Right atrium auricular region (tissue), 2 donors: Measurements from ENCODE around the gene MINK1. TPM values are rescaled to one million over a fixed set of nuclear protein-coding genes. Genes with fewer than 3 reads are reported as not detected.

ENCODE experiments used
- DNase-seq: peaks from one replicate; pipeline ENCODE4 v3.0.0-alpha.2; 2019; ENCODE audit warnings: low spot score
- H3K27ac ChIP-seq, 2 donors: fragments of 200-600 bp; sonication (generic); 1 replicate in 1 of 2; 2 replicates in 1 of 2; pipeline ENCODE4 v1.5.1; 2016 to 2019
- H3K27me3 ChIP-seq, 2 donors: fragments of 200-600 bp; sonication (generic); one replicate each; pipeline versions ENCODE4 v1.5.1 to v1.6.0; 2017 to 2019
- H3K36me3 ChIP-seq: fragments of 200-600 bp; sonication (generic); one replicate; pipeline ENCODE4 v1.5.1; 2016
- H3K4me1 ChIP-seq, 2 donors: fragments of 200-600 bp; sonication (generic); one replicate each; pipeline versions ENCODE4 v1.5.1 to v1.6.0; 2017 to 2019
- H3K4me3 ChIP-seq, 2 donors: fragments of 200-600 bp; sonication (generic); 1 replicate in 1 of 2; 2 replicates in 1 of 2; pipeline ENCODE4 v1.5.1; 2017 to 2019; ENCODE audit warnings: mild to moderate bottlenecking in 1 of 2, moderate library complexity in 1 of 2
- H3K9me3 ChIP-seq, 2 donors: fragments of 200-600 bp; sonication (generic); one replicate each; pipeline ENCODE4 v1.5.1; 2019
- total RNA-seq, 2 donors: library from RNA; depleted of rRNA; stranded (reverse); fragments of >200 nt; gene quantifications; one replicate each; pipeline ENCODE4 v1.1.0, GENCODE V29; 2016
- TF ChIP-seq, protein P1 (sequence below), 2 donors: fragments of 200-600 bp; sonication (generic); IDR thresholded peaks; one replicate each; pipeline ENCODE4 v1.5.1; 2019; ENCODE audit warnings: antibody characterized with exemption in 2 of 2

The MINK1 gene
- total RNA-seq, 2 donors from 2014 or later: 20.9 to 22.2 TPM

GRCh38 chr17:4939796-4940554, 106.8 kb downstream of the MINK1 start, which contains the start of the genes RNF167 and SLC25A11:
Gene RNF167, plus strand, starts transcription at chr17:4940268. Its CDS starts 642 bp downstream, at chr17:4940910.
Gene SLC25A11, minus strand, starts transcription at chr17:4940046. Its CDS starts 136 bp downstream, at chr17:4939910.
- peak within 1 kb of the TSS; percentile 91 for H3K4me3 ChIP-seq
- no peaks in the 10 kb centered on the region for H3K9me3 ChIP-seq
- no peaks in the 10 kb centered on the region for H3K27me3 ChIP-seq
- H3K4me1 ChIP-seq: peaks cover 3 to 54% of the 10 kb centered on the region in 2 donors
- DNase-seq: peak; percentile 98
- TF ChIP-seq, protein P1, sequence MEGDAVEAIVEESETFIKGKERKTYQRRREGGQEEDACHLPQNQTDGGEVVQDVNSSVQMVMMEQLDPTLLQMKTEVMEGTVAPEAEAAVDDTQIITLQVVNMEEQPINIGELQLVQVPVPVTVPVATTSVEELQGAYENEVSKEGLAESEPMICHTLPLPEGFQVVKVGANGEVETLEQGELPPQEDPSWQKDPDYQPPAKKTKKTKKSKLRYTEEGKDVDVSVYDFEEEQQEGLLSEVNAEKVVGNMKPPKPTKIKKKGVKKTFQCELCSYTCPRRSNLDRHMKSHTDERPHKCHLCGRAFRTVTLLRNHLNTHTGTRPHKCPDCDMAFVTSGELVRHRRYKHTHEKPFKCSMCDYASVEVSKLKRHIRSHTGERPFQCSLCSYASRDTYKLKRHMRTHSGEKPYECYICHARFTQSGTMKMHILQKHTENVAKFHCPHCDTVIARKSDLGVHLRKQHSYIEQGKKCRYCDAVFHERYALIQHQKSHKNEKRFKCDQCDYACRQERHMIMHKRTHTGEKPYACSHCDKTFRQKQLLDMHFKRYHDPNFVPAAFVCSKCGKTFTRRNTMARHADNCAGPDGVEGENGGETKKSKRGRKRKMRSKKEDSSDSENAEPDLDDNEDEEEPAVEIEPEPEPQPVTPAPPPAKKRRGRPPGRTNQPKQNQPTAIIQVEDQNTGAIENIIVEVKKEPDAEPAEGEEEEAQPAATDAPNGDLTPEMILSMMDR (IDR thresholded peaks at IDR 0.05): peak in 1 of 2 donors; percentile 30
- H3K27ac ChIP-seq: peak within 1 kb of the TSS; percentile 92 to 96
- peaks cover 49% of the 10 kb centered on the region for H3K36me3 ChIP-seq

DNA sequence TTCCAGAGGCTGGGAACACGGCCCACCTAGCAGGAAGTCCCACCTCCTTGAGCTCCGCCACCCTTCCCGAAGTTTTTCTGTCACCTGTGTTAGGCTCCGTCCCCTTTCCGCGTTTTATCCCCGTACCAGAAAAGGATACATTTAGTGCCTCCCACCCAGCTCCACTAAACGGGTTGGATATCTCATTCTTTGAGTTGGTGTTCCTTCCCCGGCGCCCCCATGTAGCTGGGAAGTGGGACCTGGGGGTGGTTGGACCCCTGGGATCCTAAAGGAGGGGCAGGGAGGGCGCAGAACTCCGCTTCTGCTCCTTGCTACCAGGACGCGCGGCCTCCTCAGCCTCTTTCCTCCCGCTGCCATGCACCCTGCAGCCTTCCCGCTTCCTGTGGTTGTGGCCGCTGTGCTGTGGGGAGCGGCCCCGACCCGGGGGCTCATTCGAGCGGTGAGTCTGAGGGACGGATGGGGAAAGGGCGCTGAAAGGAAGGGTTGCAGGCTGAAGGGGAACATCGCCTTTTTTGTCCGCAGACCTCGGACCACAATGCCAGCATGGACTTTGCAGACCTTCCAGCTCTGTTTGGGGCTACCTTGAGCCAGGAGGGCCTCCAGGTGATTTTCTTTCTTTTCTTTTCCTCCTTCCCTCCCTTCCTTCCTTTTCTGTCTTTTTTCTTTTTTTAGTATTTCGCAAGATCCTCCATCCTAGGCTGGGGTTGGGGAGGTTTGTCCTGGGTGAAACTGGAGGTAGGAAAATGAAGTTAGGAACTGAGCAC, 107.6 kb downstream of the MINK1 start:
- peaks cover 57% of the 10 kb centered on the region for H3K36me3 ChIP-seq
- H3K27ac ChIP-seq: peak overlapping the region; percentile 92 to 96
- H3K4me3 ChIP-seq: peak overlapping the region; percentile 91
- no peaks in the 10 kb centered on the region for H3K27me3 ChIP-seq
- DNase-seq: no peak
- H3K4me1 ChIP-seq: peaks cover 3 to 61% of the 10 kb centered on the region in 2 donors
- TF ChIP-seq, protein P1 (IDR thresholded peaks at IDR 0.05): no peak
- no peaks in the 10 kb centered on the region for H3K9me3 ChIP-seq

- Histone ChIP-seq H3K27ac (peak overlapping the region in 1 of 2 donors; percentile 96), H3K4me1 (peaks cover 3 to 66% of the 10 kb centered on the region in 2 donors), H3K36me3 (peaks cover 60% of the 10 kb centered on the region), H3K9me3 (no peaks in the 10 kb centered on the region), H3K4me3 (peak overlapping the region; percentile 91), H3K27me3 (no peaks in the 10 kb centered on the region)
- TF ChIP-seq, protein P1 (IDR thresholded peaks at IDR 0.05): no peak
- no peak for DNase-seq
Measured at GRCh38 chr17:4941319-4941610, 108.1 kb downstream of the MINK1 start.

GRCh38 chr17:4942760-4943508, 109.8 kb downstream of the MINK1 start:
- Histone ChIP-seq H3K4me1 (peaks cover 3 to 77% of the 10 kb centered on the region in 2 donors), H3K36me3 (peaks cover 47% of the 10 kb centered on the region), H3K27ac (peak overlapping the region in 1 of 2 donors; percentile 0), H3K27me3 (no peaks in the 10 kb centered on the region), H3K9me3 (no peaks in the 10 kb centered on the region), H3K4me3 (no peak overlapping the region)
- no peak for DNase-seq
- TF ChIP-seq, protein P1 (IDR thresholded peaks at IDR 0.05): no peak

GRCh38 chr17:4944163-4944553, 111.0 kb downstream of the MINK1 start:
- no peak for DNase-seq
- Histone ChIP-seq H3K4me3 (no peak overlapping the region), H3K27me3 (no peaks in the 10 kb centered on the region), H3K9me3 (no peaks in the 10 kb centered on the region), H3K36me3 (peaks cover 40% of the 10 kb centered on the region), H3K27ac (no peak overlapping the region), H3K4me1 (peaks cover 3 to 65% of the 10 kb centered on the region in 2 donors)
- TF ChIP-seq, protein P1 (IDR thresholded peaks at IDR 0.05): no peak
